Thymus (tissue), 11 donors: Measurements from ENCODE around the gene RPS24. TPM values are rescaled to one million over a fixed set of nuclear protein-coding genes. Genes with fewer than 3 reads are reported as not detected.

Experiments used
- DNase-seq, 9 donors: peaks; one replicate each; pipeline ENCODE4 v3.0.0-alpha.2; 2013; ENCODE audit warnings: low spot score in 9 of 9, low read depth in 6 of 9, missing footprints in 1 of 9
- H3K27ac ChIP-seq, 2 donors: one replicate each; pipeline ENCODE4 v1.5.1; 2013; ENCODE audit warnings: control low read depth in 1 of 2, low read depth in 1 of 2, low read length in 1 of 2, mild to moderate bottlenecking in 1 of 2, moderate library complexity in 1 of 2
- H3K27me3 ChIP-seq, 2 donors: one replicate each; pipeline ENCODE4 v1.5.1; 2013; ENCODE audit warnings: low read length in 1 of 2; ENCODE audit not compliant: control insufficient read depth in 2 of 2, insufficient read depth in 1 of 2
- H3K36me3 ChIP-seq, 2 donors: one replicate each; pipeline ENCODE4 v1.5.1; 2013; ENCODE audit warnings: low read length in 1 of 2, mild to moderate bottlenecking in 1 of 2, moderate library complexity in 1 of 2; ENCODE audit not compliant: control insufficient read depth in 2 of 2, insufficient read depth in 2 of 2
- H3K4me1 ChIP-seq, 2 donors: one replicate each; pipeline ENCODE4 v1.5.1; 2013; ENCODE audit warnings: low read length in 2 of 2; ENCODE audit not compliant: control insufficient read depth in 2 of 2, insufficient read depth in 2 of 2
- H3K4me3 ChIP-seq, 2 donors: one replicate each; pipeline ENCODE4 v1.5.1; 2013; ENCODE audit warnings: low read length in 2 of 2, control low read depth in 1 of 2, mild to moderate bottlenecking in 1 of 2
- H3K9me3 ChIP-seq, 2 donors: one replicate each; pipeline ENCODE4 v1.5.1; 2013; ENCODE audit warnings: low read length in 1 of 2, mild to moderate bottlenecking in 1 of 2; ENCODE audit not compliant: control insufficient read depth in 2 of 2, insufficient read depth in 1 of 2
- WGBS: extraction: QIAGEN DNeasy Blood & Tissue Kit; methylation state at CpG from one replicate; pipeline ENCODE4 v1.1.7; 2013; 5-methylcytosine and 5-hydroxymethylcytosine counted together
- polyA plus RNA-seq: library from polyadenylated mRNA; stranded (reverse); fragments of 200-250 nt; gene quantifications from one replicate; pipeline ENCODE4 v1.2.3, GENCODE V29; 2013
- total RNA-seq: library from RNA; stranded (reverse); fragments of 120-200 nt; gene quantifications from one replicate; pipeline ENCODE4 v1.2.4, GENCODE V29; 2013
- donor health status: healthy.

RPS24 gene
- total and polyA plus RNA-seq, 2 donors, result 6,310 to 8,229 TPM

- peaks cover 9 to 12% of the 10 kb centered on the region in 2 donors for H3K4me1 ChIP-seq
- peaks cover 28 to 33% of the 10 kb centered on the region in 2 donors for H3K36me3 ChIP-seq
- H3K9me3 ChIP-seq, result no peaks in the 10 kb centered on the region
- no peak for DNase-seq
- WGBS, result under 1% methylated on average over 4 of the region's 4 CpGs
- no peaks in the 10 kb centered on the region for H3K27me3 ChIP-seq
- H3K27ac ChIP-seq, result peak overlapping the region; percentile 25 to 61
- H3K4me3 ChIP-seq, result peak overlapping the region; percentile 87 to 94
These were observed 351 bp upstream of the RPS24 start for GRCh38 chr10:78033387-78033636.

GRCh38 chr10:78035025-78035424 is 1.4 kb downstream of the RPS24 start:
- Histone ChIP-seq H3K9me3 (no peaks in the 10 kb centered on the region), H3K4me3 (peak overlapping the region in 1 of 2 donors; percentile 94), H3K27ac (no peak overlapping the region), H3K36me3 (peaks cover 44 to 49% of the 10 kb centered on the region in 2 donors), H3K27me3 (no peaks in the 10 kb centered on the region), H3K4me1 (peaks cover 4 to 5% of the 10 kb centered on the region in 2 donors)
- 93% methylated on average over 5 of the region's 5 CpGs for WGBS
- DNase-seq, result no peak

- Histone ChIP-seq H3K36me3 (peaks cover 45 to 52% of the 10 kb centered on the region in 2 donors), H3K27ac (no peak overlapping the region), H3K27me3 (no peaks in the 10 kb centered on the region), H3K9me3 (no peaks in the 10 kb centered on the region), H3K4me3 (no peak overlapping the region), H3K4me1 (peaks cover 4 to 5% of the 10 kb centered on the region in 2 donors)
- 96% methylated on average over 5 of the region's 5 CpGs for WGBS
- DNase-seq, result no peak
These were observed 1.8 kb downstream of the RPS24 start for GRCh38 chr10:78035437-78035836.

GRCh38 chr10:78035933-78036583 is 2.4 kb downstream of the RPS24 start:
- Histone ChIP-seq H3K36me3 (peaks cover 51 to 58% of the 10 kb centered on the region in 2 donors), H3K4me3 (no peak overlapping the region)
- WGBS, result 95% methylated on average over 9 of the region's 9 CpGs

GRCh38 chr10:78038105-78038504 is 4.4 kb downstream of the RPS24 start:
- H3K9me3 ChIP-seq, result no peaks in the 10 kb centered on the region
- 90% methylated on average over 2 of the region's 2 CpGs for WGBS
- no peak overlapping the region for H3K4me3 ChIP-seq
- H3K27me3 ChIP-seq, result no peaks in the 10 kb centered on the region
- peaks cover 69 to 77% of the 10 kb centered on the region in 2 donors for H3K36me3 ChIP-seq
- DNase-seq, result no peak
- no peak overlapping the region for H3K27ac ChIP-seq
- H3K4me1 ChIP-seq, result peaks cover 4 to 23% of the 10 kb centered on the region in 2 donors

More at GRCh38 chr10:78035933-78036583, 2.4 kb downstream of the RPS24 start:
- Histone ChIP-seq H3K9me3 (no peaks in the 10 kb centered on the region), H3K27me3 (no peaks in the 10 kb centered on the region), H3K27ac (no peak overlapping the region), H3K4me1 (peaks cover 4 to 9% of the 10 kb centered on the region in 2 donors)
- DNase-seq, result no peak

- Histone ChIP-seq H3K36me3 (peaks cover 69 to 84% of the 10 kb centered on the region in 2 donors), H3K27me3 (no peaks in the 10 kb centered on the region), H3K4me1 (peaks cover 4 to 23% of the 10 kb centered on the region in 2 donors), H3K4me3 (no peak overlapping the region), H3K27ac (no peak overlapping the region), H3K9me3 (no peaks in the 10 kb centered on the region)
- no peak for DNase-seq
- WGBS, result 97% methylated on average over 5 of the region's 5 CpGs
These were observed 5.3 kb downstream of the RPS24 start for GRCh38 chr10:78038791-78039547.

- Histone ChIP-seq H3K4me3 (no peak overlapping the region), H3K27me3 (no peaks in the 10 kb centered on the region), H3K4me1 (peaks cover 0 to 23% of the 10 kb centered on the region in 2 donors), H3K27ac (no peak overlapping the region), H3K9me3 (peaks cover 0 to 1% of the 10 kb centered on the region in 2 donors), H3K36me3 (peaks cover 69 to 89% of the 10 kb centered on the region in 2 donors)
- DNase-seq, result no peak
- WGBS, result 93% methylated on average over 3 of the region's 3 CpGs
These were observed 6.1 kb downstream of the RPS24 start for GRCh38 chr10:78039743-78040142.

GRCh38 chr10:78041170-78042057 is 7.8 kb downstream of the RPS24 start:
- H3K9me3 ChIP-seq, result peaks cover 0 to 1% of the 10 kb centered on the region in 2 donors
- WGBS, result 85% methylated on average over 5 of the region's 5 CpGs
- H3K36me3 ChIP-seq, result peaks cover 59 to 74% of the 10 kb centered on the region in 2 donors
- peak overlapping the region in 1 of 2 donors; percentile 32 for H3K27ac ChIP-seq
- DNase-seq, result no peak
- H3K4me1 ChIP-seq, result peaks cover 0 to 26% of the 10 kb centered on the region in 2 donors
- no peaks in the 10 kb centered on the region for H3K27me3 ChIP-seq
- H3K4me3 ChIP-seq, result no peak overlapping the region
